Measurements from ENCODE around the gene CUX1. TPM values are rescaled to one million over a fixed set of nuclear protein-coding genes. Genes with fewer than 3 reads are reported as not detected.
"Not testable (repeated sequence)": the region's sequence is repeated elsewhere in the genome, so short reads cannot be mapped to it uniquely, and the experiment has no call there.

CUX1 gene
- total RNA-seq, 2 donors from 2014 or later, result 24.7 to 26.2 TPM

GRCh38 chr7:102140952-102141370 lies 323.5 kb downstream of the CUX1 start:
- Mint-ChIP-seq H3K4me3 (peak overlapping the region; percentile 36 to 38), H3K27me3 (ENCODE audit: low read depth) (no peaks in the 10 kb centered on the region), H3K36me3 (ENCODE audit: insufficient read depth in 2 of 2) (peaks cover 2 to 3% of the 10 kb centered on the region in 2 donors), H3K27ac (peak overlapping the region; percentile 8), H3K9me3 (no peaks in the 10 kb centered on the region), H3K4me1 (ENCODE audit: low read depth) (peaks cover 10% of the 10 kb centered on the region)
- DNase-seq, result no peak
- ATAC-seq (replicated peaks in 1 of 2), result no peak

GRCh38 chr7:102142433-102142832 lies 325.0 kb downstream of the CUX1 start:
- not testable (repeated sequence) for H3K4me1 Mint-ChIP-seq (ENCODE audit: low read depth); H3K4me3 Mint-ChIP-seq; H3K36me3 Mint-ChIP-seq (ENCODE audit: insufficient read depth in 2 of 2); ATAC-seq (replicated peaks in 1 of 2); DNase-seq; H3K9me3 Mint-ChIP-seq; H3K27me3 Mint-ChIP-seq (ENCODE audit: low read depth); H3K27ac Mint-ChIP-seq

- H3K27ac Mint-ChIP-seq, result no peak overlapping the region
- H3K4me3 Mint-ChIP-seq, result no peak overlapping the region
- peaks cover 4% of the 10 kb centered on the region for H3K4me1 Mint-ChIP-seq (ENCODE audit: low read depth)
- no peak for DNase-seq
- H3K9me3 Mint-ChIP-seq, result no peaks in the 10 kb centered on the region
- peaks cover 2 to 3% of the 10 kb centered on the region in 2 donors for H3K36me3 Mint-ChIP-seq (ENCODE audit: insufficient read depth in 2 of 2)
- ATAC-seq (replicated peaks in 1 of 2), result no peak
- no peaks in the 10 kb centered on the region for H3K27me3 Mint-ChIP-seq (ENCODE audit: low read depth)
Observed at GRCh38 chr7:102146122-102146521, 328.7 kb downstream of the CUX1 start.

GRCh38 chr7:102147008-102147407 lies 329.6 kb downstream of the CUX1 start:
- Mint-ChIP-seq H3K36me3 (ENCODE audit: insufficient read depth in 2 of 2) (peaks cover 2 to 3% of the 10 kb centered on the region in 2 donors), H3K27me3 (ENCODE audit: low read depth) (no peaks in the 10 kb centered on the region), H3K27ac (no peak overlapping the region), H3K4me3 (no peak overlapping the region), H3K4me1 (ENCODE audit: low read depth) (no peaks in the 10 kb centered on the region), H3K9me3 (no peaks in the 10 kb centered on the region)
- DNase-seq, result no peak
- no peak for ATAC-seq (replicated peaks in 1 of 2)

GRCh38 chr7:102148799-102149198 lies 331.4 kb downstream of the CUX1 start:
- Mint-ChIP-seq H3K9me3 (no peaks in the 10 kb centered on the region), H3K36me3 (ENCODE audit: insufficient read depth in 2 of 2) (peaks cover 2 to 3% of the 10 kb centered on the region in 2 donors), H3K4me3 (no peak overlapping the region), H3K27me3 (ENCODE audit: low read depth) (no peaks in the 10 kb centered on the region), H3K27ac (no peak overlapping the region), H3K4me1 (ENCODE audit: low read depth) (no peaks in the 10 kb centered on the region)
- ATAC-seq (replicated peaks in 1 of 2), result no peak
- no peak for DNase-seq

GRCh38 chr7:102149416-102149815 lies 332.0 kb downstream of the CUX1 start:
- DNase-seq (no peak), ATAC-seq (replicated peaks in 1 of 2) (no peak)
- H3K36me3 Mint-ChIP-seq (ENCODE audit: insufficient read depth in 2 of 2), result peaks cover 0 to 3% of the 10 kb centered on the region in 2 donors
- H3K4me1 Mint-ChIP-seq (ENCODE audit: low read depth), result no peaks in the 10 kb centered on the region
- H3K27ac Mint-ChIP-seq, result no peak overlapping the region
- no peaks in the 10 kb centered on the region for H3K27me3 Mint-ChIP-seq (ENCODE audit: low read depth)
- no peaks in the 10 kb centered on the region for H3K9me3 Mint-ChIP-seq
- no peak overlapping the region for H3K4me3 Mint-ChIP-seq

GRCh38 chr7:102150266-102150665 lies 332.8 kb downstream of the CUX1 start:
- Mint-ChIP-seq H3K27ac (no peak overlapping the region), H3K9me3 (no peaks in the 10 kb centered on the region), H3K36me3 (ENCODE audit: insufficient read depth in 2 of 2) (no peaks in the 10 kb centered on the region), H3K4me3 (no peak overlapping the region), H3K27me3 (ENCODE audit: low read depth) (no peaks in the 10 kb centered on the region), H3K4me1 (ENCODE audit: low read depth) (no peaks in the 10 kb centered on the region)
- DNase-seq, result no peak
- ATAC-seq (replicated peaks in 1 of 2), result no peak

GRCh38 chr7:102152672-102153598 lies 335.5 kb downstream of the CUX1 start:
- no peak overlapping the region for H3K4me3 Mint-ChIP-seq
- no peaks in the 10 kb centered on the region for H3K36me3 Mint-ChIP-seq (ENCODE audit: insufficient read depth in 2 of 2)
- ATAC-seq (replicated peaks in 1 of 2) (no peak), DNase-seq (no peak)
- H3K27ac Mint-ChIP-seq, result no peak overlapping the region
- H3K9me3 Mint-ChIP-seq, result no peaks in the 10 kb centered on the region
- H3K4me1 Mint-ChIP-seq (ENCODE audit: low read depth), result no peaks in the 10 kb centered on the region
- no peaks in the 10 kb centered on the region for H3K27me3 Mint-ChIP-seq (ENCODE audit: low read depth)

GRCh38 chr7:102153599-102153946 lies 336.1 kb downstream of the CUX1 start:
- H3K9me3 Mint-ChIP-seq, result no peaks in the 10 kb centered on the region
- H3K36me3 Mint-ChIP-seq (ENCODE audit: insufficient read depth in 2 of 2), result no peaks in the 10 kb centered on the region
- no peak overlapping the region for H3K27ac Mint-ChIP-seq
- H3K4me3 Mint-ChIP-seq, result no peak overlapping the region
- H3K27me3 Mint-ChIP-seq (ENCODE audit: low read depth), result no peaks in the 10 kb centered on the region
- no peaks in the 10 kb centered on the region for H3K4me1 Mint-ChIP-seq (ENCODE audit: low read depth)
- no peak for ATAC-seq (replicated peaks in 1 of 2)
- DNase-seq, result no peak

GRCh38 chr7:102154425-102154824 lies 337.0 kb downstream of the CUX1 start:
- no peak for DNase-seq
- no peak for ATAC-seq (replicated peaks in 1 of 2)
- Mint-ChIP-seq H3K27me3 (ENCODE audit: low read depth) (no peaks in the 10 kb centered on the region), H3K36me3 (ENCODE audit: insufficient read depth in 2 of 2) (no peaks in the 10 kb centered on the region), H3K4me1 (ENCODE audit: low read depth) (no peaks in the 10 kb centered on the region), H3K4me3 (no peak overlapping the region), H3K9me3 (no peaks in the 10 kb centered on the region), H3K27ac (no peak overlapping the region)

- H3K27me3 Mint-ChIP-seq (ENCODE audit: low read depth), result no peaks in the 10 kb centered on the region
- no peaks in the 10 kb centered on the region for H3K36me3 Mint-ChIP-seq (ENCODE audit: insufficient read depth in 2 of 2)
- DNase-seq, result no peak
- H3K9me3 Mint-ChIP-seq, result no peaks in the 10 kb centered on the region
- ATAC-seq (replicated peaks in 1 of 2), result no peak
- no peak overlapping the region for H3K4me3 Mint-ChIP-seq
- no peaks in the 10 kb centered on the region for H3K4me1 Mint-ChIP-seq (ENCODE audit: low read depth)
- H3K27ac Mint-ChIP-seq, result no peak overlapping the region
Observed at GRCh38 chr7:102155821-102156441, 338.5 kb downstream of the CUX1 start.

- H3K9me3 Mint-ChIP-seq, result no peaks in the 10 kb centered on the region
- no peaks in the 10 kb centered on the region for H3K4me1 Mint-ChIP-seq (ENCODE audit: low read depth)
- no peaks in the 10 kb centered on the region for H3K27me3 Mint-ChIP-seq (ENCODE audit: low read depth)
- no peak for ATAC-seq (replicated peaks in 1 of 2)
- no peak for DNase-seq
- H3K27ac Mint-ChIP-seq, result no peak overlapping the region
- H3K4me3 Mint-ChIP-seq, result no peak overlapping the region
- no peaks in the 10 kb centered on the region for H3K36me3 Mint-ChIP-seq (ENCODE audit: insufficient read depth in 2 of 2)
Observed at GRCh38 chr7:102156867-102157266, 339.4 kb downstream of the CUX1 start.

- H3K27me3 Mint-ChIP-seq (ENCODE audit: low read depth), result no peaks in the 10 kb centered on the region
- no peaks in the 10 kb centered on the region for H3K4me1 Mint-ChIP-seq (ENCODE audit: low read depth)
- H3K27ac Mint-ChIP-seq, result no peak overlapping the region
- H3K9me3 Mint-ChIP-seq, result no peaks in the 10 kb centered on the region
- ATAC-seq (replicated peaks in 1 of 2) (no peak), DNase-seq (no peak)
- no peak overlapping the region for H3K4me3 Mint-ChIP-seq
- no peaks in the 10 kb centered on the region for H3K36me3 Mint-ChIP-seq (ENCODE audit: insufficient read depth in 2 of 2)
Observed at GRCh38 chr7:102165136-102165535, 347.7 kb downstream of the CUX1 start.
